CD4-positive, alpha-beta T cell (primary cell): Measurements from ENCODE around the gene STUB1. TPM values are rescaled to one million over a fixed set of nuclear protein-coding genes. Genes with fewer than 3 reads are reported as not detected.

ENCODE experiments used
- ATAC-seq: fragments of 200-7000 bp; cut with Tn5 transposase; one replicate; pipeline ENCODE4 v1.10.0; 2022; ENCODE audit warnings: mild to moderate bottlenecking; ENCODE audit not compliant: poor library complexity
- CTCF ChIA-PET: fragments of 350-600 bp; sonication (Branson Sonifier 250); formaldehyde crosslinking; loops from one replicate; lab custom pipeline; 2021; ENCODE audit warnings: antibody characterized with exemption, inconsistent platforms; lab: Charles Lee
- POLR2A ChIA-PET: fragments of 350-600 bp; sonication (Branson Sonifier 250); formaldehyde crosslinking; loops from one replicate; lab custom pipeline; 2021; ENCODE audit warnings: antibody characterized with exemption, inconsistent platforms; lab: Charles Lee
- DNase-seq, 14 experiments: peaks; one replicate each; pipeline ENCODE4 v3.0.0-alpha.2; 2013 to 2020; ENCODE audit warnings: mixed read lengths in 2 of 14
- H3K27ac ChIP-seq, 2 donors: one replicate each; pipeline versions ENCODE4 v1.5.1 to v1.7.0; 2013; ENCODE audit warnings: low read length in 2 of 2, low read depth in 1 of 2, mild to moderate bottlenecking in 1 of 2
- H3K27me3 ChIP-seq, 2 experiments: 1 replicate in 1 of 2; 2 replicates in 1 of 2; pipeline versions ENCODE4 v1.6.1 to v1.7.0; 2013; ENCODE audit warnings: low read length in 2 of 2, control low read depth in 1 of 2, mild to moderate bottlenecking in 1 of 2, moderate library complexity in 1 of 2; ENCODE audit not compliant: insufficient read depth in 2 of 2, control insufficient read depth in 1 of 2
- H3K36me3 ChIP-seq: one replicate; pipeline ENCODE4 v1.6.1; 2013; ENCODE audit warnings: low read length, control low read depth; ENCODE audit not compliant: insufficient read depth
- H3K4me1 ChIP-seq: one replicate; pipeline ENCODE4 v1.6.1; 2013; ENCODE audit warnings: low read length, control low read depth; ENCODE audit not compliant: insufficient read depth
- H3K4me3 ChIP-seq: one replicate; pipeline ENCODE4 v1.5.1; 2013; ENCODE audit warnings: mild to moderate bottlenecking, low read length, moderate library complexity
- H3K9me3 ChIP-seq, 2 experiments: 1 replicate in 1 of 2; 2 replicates in 1 of 2; pipeline versions ENCODE4 v1.6.1 to v1.7.0; 2013; ENCODE audit warnings: low read length in 2 of 2, mild to moderate bottlenecking in 2 of 2, control low read depth in 1 of 2, moderate library complexity in 1 of 2; ENCODE audit not compliant: control insufficient read depth in 1 of 2, insufficient read depth in 1 of 2
- H3K27ac Mint-ChIP-seq: one replicate; pipeline ENCODE4 v1.8.0; 2020; ENCODE audit warnings: mixed read lengths
- H3K27me3 Mint-ChIP-seq: one replicate; pipeline ENCODE4 v1.8.0; 2021; ENCODE audit warnings: mixed read lengths
- H3K36me3 Mint-ChIP-seq: one replicate; pipeline ENCODE4 v1.8.0; 2021; ENCODE audit warnings: low read depth, mixed read lengths
- H3K4me1 Mint-ChIP-seq: one replicate; pipeline ENCODE4 v1.8.0; 2021; ENCODE audit warnings: low read depth, mixed read lengths
- H3K4me3 Mint-ChIP-seq: one replicate; pipeline ENCODE4 v1.8.0; 2020; ENCODE audit warnings: mild to moderate bottlenecking, mixed read lengths
- H3K9me3 Mint-ChIP-seq: one replicate; pipeline ENCODE4 v1.8.0; 2020; ENCODE audit warnings: mixed read lengths
- intact Hi-C, 2 experiments: fragments of 100-400 bp; cut with DNase I in 1 of 2; cut with micrococcal nuclease in 1 of 2; formaldehyde crosslinking; loops; one replicate each; pipeline versions ENCODE4 v1.15.1 to v1.9.0; 2023 to 2025; cut with DNase I, micrococcal nuclease
- total RNA-seq, 174 experiments: library from RNA in 2 of 174; stranded (reverse) in 2 of 174; gene quantifications; one replicate each; pipeline ENCODE4 v1.2.3 and lab custom pipeline; 2021 to 2026
- TF ChIP-seq, protein P1 (sequence below): fragments of 200-600 bp; IDR thresholded peaks from one replicate; pipeline ENCODE4 v1.8.0; 2022; ENCODE audit warnings: antibody characterized with exemption, mild to moderate bottlenecking

The STUB1 gene
- total RNA-seq, 2 experiments from 2014 or later = 46.9 to 53.9 TPM

DNA sequence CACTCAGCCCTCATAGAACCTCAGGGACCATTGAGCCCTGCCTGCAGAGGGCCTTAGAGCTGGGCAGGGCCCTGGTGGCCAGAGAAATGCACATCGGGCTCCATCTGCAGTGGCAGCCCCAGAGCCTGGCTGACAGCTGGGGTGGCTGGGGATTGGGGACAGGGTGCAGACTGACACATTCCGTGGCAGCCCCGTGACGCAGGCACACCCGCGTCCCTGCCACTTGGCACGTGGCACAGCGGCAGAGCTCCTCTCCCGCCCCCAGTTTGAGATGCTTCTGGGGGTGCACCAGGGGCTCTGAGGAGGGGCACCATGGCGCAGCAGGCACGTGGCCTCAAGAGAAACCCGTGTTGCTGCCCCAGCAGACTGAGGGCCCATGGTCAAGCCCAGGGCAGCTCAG, 23.2 kb downstream of the STUB1 start:
- Histone ChIP-seq H3K27ac (no peak overlapping the region), H3K27me3 (peaks cover 62 to 67% of the 10 kb centered on the region in 2 experiments), H3K9me3 (peaks cover 0 to 62% of the 10 kb centered on the region in 2 experiments), H3K4me1 (peaks cover 60% of the 10 kb centered on the region), H3K4me3 (no peak overlapping the region), H3K36me3 (no peaks in the 10 kb centered on the region)
- Mint-ChIP-seq H3K9me3 (no peaks in the 10 kb centered on the region), H3K27me3 (peaks cover 42% of the 10 kb centered on the region), H3K36me3 (no peaks in the 10 kb centered on the region), H3K27ac (no peak overlapping the region), H3K4me3 (no peak overlapping the region), H3K4me1 (no peaks in the 10 kb centered on the region)
- ATAC-seq = no peak
- intact Hi-C loops = no loop called here
- ChIA-PET POLR2A (interaction anchor here (1.6 kb wide), 1 partner anchor 8 kb away, joined by 10 read pairs; no protein-coding TSS in a partner anchor), CTCF (no interaction called here)
- no peak for DNase-seq
- TF ChIP-seq, protein P1, sequence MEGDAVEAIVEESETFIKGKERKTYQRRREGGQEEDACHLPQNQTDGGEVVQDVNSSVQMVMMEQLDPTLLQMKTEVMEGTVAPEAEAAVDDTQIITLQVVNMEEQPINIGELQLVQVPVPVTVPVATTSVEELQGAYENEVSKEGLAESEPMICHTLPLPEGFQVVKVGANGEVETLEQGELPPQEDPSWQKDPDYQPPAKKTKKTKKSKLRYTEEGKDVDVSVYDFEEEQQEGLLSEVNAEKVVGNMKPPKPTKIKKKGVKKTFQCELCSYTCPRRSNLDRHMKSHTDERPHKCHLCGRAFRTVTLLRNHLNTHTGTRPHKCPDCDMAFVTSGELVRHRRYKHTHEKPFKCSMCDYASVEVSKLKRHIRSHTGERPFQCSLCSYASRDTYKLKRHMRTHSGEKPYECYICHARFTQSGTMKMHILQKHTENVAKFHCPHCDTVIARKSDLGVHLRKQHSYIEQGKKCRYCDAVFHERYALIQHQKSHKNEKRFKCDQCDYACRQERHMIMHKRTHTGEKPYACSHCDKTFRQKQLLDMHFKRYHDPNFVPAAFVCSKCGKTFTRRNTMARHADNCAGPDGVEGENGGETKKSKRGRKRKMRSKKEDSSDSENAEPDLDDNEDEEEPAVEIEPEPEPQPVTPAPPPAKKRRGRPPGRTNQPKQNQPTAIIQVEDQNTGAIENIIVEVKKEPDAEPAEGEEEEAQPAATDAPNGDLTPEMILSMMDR = no peak

DNA sequence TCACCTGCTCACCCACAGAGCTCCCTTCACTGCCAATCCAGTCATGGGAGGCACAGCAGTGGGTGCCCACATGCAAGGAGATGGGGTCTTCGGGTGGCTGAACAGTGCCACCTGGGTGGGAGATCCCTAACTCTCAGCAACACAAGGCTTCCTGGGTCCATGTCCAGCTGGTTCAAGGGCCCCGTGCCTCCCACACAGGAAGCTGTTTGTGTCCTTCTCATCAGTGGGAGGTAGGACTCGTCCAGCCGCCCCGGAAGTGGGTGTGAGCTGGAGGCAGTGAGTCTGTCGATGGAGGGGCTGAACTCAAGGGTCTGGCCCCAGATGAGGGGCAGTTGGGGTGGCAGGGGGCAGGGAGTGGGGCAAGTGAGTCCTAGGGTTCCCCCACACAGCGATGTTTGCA, 23.8 kb downstream of the STUB1 start:
- CTCF ChIA-PET = no interaction called here
- Mint-ChIP-seq H3K27ac (no peak overlapping the region), H3K4me3 (no peak overlapping the region), H3K4me1 (no peaks in the 10 kb centered on the region), H3K27me3 (peaks cover 48% of the 10 kb centered on the region), H3K9me3 (no peaks in the 10 kb centered on the region), H3K36me3 (no peaks in the 10 kb centered on the region)
- H3K27me3 ChIP-seq = peaks cover 68 to 72% of the 10 kb centered on the region in 2 experiments
- H3K4me3 ChIP-seq = no peak overlapping the region
- intact Hi-C loops = no loop called here
- no peak for ATAC-seq
- H3K27ac ChIP-seq = no peak overlapping the region
- POLR2A ChIA-PET = interaction anchor here (1.0 to 1.6 kb wide), 3 partner anchors 9 to 24 kb away, joined by 3 to 10 read pairs (median 4); partner anchors contain the start of genes ANTKMT and STUB1
- no peaks in the 10 kb centered on the region for H3K36me3 ChIP-seq
- TF ChIP-seq, protein P1 = no peak
- H3K9me3 ChIP-seq = peaks cover 0 to 62% of the 10 kb centered on the region in 2 experiments
- H3K4me1 ChIP-seq = peaks cover 54% of the 10 kb centered on the region
- DNase-seq = no peak

DNA sequence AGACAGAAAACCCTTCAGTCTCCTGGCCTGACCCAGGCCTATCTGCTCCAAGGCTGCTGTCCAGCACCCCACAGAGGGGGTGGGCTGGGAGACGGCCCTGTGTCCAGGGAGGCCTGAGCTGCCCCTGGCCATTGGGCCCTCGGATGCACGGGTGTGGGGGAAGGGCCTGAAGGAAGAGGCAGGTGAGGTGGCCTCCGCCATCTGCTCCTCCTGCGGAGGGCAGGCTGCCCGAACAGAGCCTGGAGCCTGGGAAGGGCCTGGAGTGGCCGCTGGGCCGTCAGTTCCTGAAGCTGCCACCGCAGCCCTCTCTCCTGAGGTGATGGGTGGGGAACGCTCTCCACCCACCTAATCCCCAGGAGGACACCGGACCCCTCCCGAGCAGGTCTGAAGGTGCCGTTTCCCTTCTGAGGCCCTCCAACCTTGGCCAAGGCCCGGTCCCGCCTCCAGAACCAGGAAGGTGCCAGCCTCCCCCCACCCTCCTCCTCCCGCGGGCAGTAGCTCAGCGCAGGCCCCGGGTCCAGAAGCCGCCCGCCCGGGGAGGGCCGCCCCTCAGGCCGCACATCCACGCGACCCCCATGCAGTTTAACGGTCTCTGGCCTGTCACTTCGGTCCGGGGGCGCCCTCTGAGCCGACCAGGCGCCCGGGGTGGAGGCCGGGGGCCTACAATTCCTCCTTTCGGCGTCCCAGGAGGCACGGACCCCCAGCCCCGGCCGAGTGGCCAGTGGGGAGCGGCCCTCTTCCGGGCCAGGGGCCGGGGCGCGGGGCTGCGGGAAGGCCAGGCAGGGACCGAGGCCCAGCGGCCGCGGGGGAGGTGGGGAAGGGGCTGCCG, 24.6 kb downstream of the STUB1 start:
- Histone ChIP-seq H3K27ac (no peak overlapping the region), H3K4me1 (peaks cover 47% of the 10 kb centered on the region), H3K27me3 (peaks cover 75 to 76% of the 10 kb centered on the region in 2 experiments), H3K36me3 (no peaks in the 10 kb centered on the region), H3K4me3 (no peak overlapping the region), H3K9me3 (peaks cover 0 to 69% of the 10 kb centered on the region in 2 experiments)
- no peak overlapping the region for H3K27ac Mint-ChIP-seq
- ChIA-PET CTCF (no interaction called here), POLR2A (interaction anchor here (1.0 to 1.6 kb wide), 3 partner anchors 9 to 24 kb away, joined by 3 to 10 read pairs (median 4); partner anchors contain the start of genes ANTKMT and STUB1)
- no peak for DNase-seq
- no peaks in the 10 kb centered on the region for H3K4me1 Mint-ChIP-seq
- no peak for ATAC-seq
- H3K36me3 Mint-ChIP-seq = no peaks in the 10 kb centered on the region
- H3K4me3 Mint-ChIP-seq = no peak overlapping the region
- intact Hi-C loops = no loop called here
- H3K27me3 Mint-ChIP-seq = peaks cover 56% of the 10 kb centered on the region
- H3K9me3 Mint-ChIP-seq = no peaks in the 10 kb centered on the region
- TF ChIP-seq, protein P1 = no peak
